GM12874 (cell line): ENCODE measurements around the gene BCAS1.

Experiments
- CTCF ChIP-seq: IDR thresholded peaks from 2 replicates; pipeline ENCODE4 v1.5.1; 2011; ENCODE audit warnings: low read depth, mild to moderate bottlenecking, control low read depth, low read length, moderate library complexity; ENCODE audit not compliant: insufficient read depth

BCAS1 gene

DNA sequence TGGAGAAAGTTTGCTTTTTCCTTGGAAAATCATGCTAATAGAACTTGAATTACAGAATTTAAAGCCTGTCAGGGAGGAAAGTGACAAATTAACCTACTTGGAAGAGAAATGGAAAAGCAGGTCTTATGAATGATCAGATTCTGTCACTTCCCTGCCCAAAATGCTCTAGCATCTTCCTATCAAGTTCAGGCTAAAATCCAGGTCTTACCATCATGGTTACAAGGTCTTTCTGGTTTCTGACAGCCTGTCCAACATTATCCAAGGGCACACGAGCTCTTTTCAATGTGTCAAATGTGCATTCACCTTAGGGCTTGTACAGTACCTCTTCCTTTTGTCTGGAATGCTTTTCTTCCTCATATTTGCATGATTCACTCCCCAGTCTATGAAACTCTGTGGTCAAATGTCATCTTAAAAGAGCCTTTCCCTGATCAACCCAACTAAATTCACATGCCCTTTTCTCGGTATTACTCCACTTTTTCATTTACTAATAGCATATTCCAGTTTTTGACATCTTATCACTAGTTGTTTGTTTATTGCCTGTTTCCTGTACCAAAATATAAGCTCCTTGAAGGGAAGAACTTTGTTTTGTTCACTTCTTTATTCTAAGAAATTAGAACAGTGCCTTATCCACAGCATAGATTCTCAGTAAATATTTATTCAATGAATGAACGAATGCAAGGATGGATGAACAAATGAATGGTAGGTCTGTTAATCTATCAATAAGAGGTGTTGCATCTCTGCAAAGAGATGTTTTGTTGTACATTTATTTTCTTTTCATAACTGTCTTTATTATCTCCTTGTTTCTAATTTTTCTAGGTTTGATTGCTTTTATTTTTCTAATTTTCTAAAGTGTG lies 139.5 kb downstream of the BCAS1 start:
- no peak for TF ChIP-seq CTCF

- TF ChIP-seq CTCF: no peak
Observed at GRCh38 chr20:53929974-53930650, 140.3 kb downstream of the BCAS1 start.

DNA sequence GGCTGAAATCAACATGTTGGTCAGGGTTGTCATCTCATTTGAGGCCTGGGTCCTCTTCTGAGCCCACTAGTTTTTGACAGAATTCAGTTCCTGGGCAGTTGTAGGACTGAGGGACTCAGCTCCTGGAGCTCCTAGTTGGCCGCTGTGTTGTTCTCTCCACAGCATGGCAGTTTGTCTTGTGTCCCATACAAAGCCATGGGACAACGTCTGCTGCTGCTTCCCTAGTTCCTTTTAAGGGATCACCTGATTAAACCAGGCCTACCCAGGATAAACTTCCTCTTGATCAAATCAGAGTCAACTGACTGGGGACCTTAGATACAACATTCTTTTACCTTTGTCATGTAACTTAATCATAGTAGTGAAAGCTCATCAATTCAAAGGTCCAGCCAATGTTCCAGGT lies 141.0 kb downstream of the BCAS1 start:
- TF ChIP-seq CTCF: no peak

DNA sequence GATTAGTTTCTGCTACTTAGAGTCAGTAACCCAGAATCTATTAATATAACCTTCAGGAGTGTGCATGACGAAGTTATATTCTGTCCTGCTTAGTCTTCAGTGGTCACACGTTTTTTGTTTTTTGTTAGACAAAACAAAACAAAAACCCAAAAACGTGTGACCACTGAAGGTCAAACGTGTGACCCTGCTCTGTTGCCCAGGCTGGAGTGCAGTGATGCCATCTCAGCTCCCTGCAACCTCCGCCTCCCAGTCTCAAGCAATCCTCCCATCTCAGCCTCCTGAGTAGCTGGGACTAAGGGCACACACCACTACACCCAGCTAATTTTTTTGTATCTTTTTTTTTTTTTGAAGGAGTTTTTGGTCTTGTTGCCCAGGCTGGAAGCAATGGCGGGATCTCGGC lies 142.4 kb downstream of the BCAS1 start:
- TF ChIP-seq CTCF: no peak

DNA sequence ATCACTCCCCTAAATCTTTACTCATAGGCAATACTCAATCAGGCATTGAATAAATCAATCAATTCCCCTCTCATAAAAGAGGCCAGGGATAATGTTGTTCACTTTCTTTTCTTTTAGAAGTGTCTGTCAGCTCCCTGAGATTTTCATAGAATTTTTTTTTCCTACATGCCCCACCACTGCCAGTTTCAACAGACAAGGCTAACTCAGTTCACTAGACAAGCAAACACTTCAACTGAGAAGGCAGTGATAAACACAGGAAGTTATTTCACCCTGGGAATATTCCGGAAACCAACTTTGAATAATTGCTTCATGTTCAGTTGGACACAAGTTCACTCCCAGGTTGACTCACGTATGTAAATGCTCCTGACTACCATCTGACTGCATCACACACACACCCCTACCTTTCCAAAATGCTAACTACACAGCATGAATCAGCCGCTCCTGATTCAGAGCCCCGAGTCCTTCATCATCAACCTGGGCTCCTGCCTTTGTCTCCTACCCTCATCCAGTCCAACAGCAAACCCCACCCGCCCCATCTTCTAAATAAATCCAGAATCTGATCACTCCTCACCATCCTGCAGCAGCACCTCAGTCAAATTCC lies 143.9 kb downstream of the BCAS1 start:
- TF ChIP-seq CTCF: no peak

- no peak for TF ChIP-seq CTCF
Observed at GRCh38 chr20:53925651-53926401, 144.6 kb downstream of the BCAS1 start.
